Thoracic aorta (tissue), 2 donors: ENCODE measurements around the gene RPAP2. TPM values are rescaled to one million over a fixed set of nuclear protein-coding genes. Genes with fewer than 3 reads are reported as not detected.
A peak's percentile ranks its signal among the peaks of the same experiment; 100 is the strongest.

ENCODE experiments used
- ATAC-seq: fragments of 150-250 bp; one replicate; pipeline ENCODE4 v1.8.0; 2017; ENCODE audit warnings: low read depth; ENCODE audit not compliant: insufficient number of reproducible peaks, low FRiP score
- DNase-seq: peaks from one replicate; pipeline ENCODE4 v3.0.0-alpha.2; 2020; ENCODE audit warnings: low spot score
- H3K27ac ChIP-seq, 2 donors: fragments of 200-600 bp; sonication (generic); 1 replicate in 1 of 2; 2 replicates in 1 of 2; pipeline ENCODE4 v1.5.1; 2016; ENCODE audit warnings: mild to moderate bottlenecking in 2 of 2, moderate library complexity in 2 of 2
- H3K27me3 ChIP-seq: fragments of 200-600 bp; sonication (generic); replicated peaks from 2 replicates; pipeline ENCODE4 v1.6.0; 2016; ENCODE audit warnings: mild to moderate bottlenecking; ENCODE audit not compliant: insufficient read depth
- H3K36me3 ChIP-seq: fragments of 200-600 bp; sonication (generic); one replicate; pipeline ENCODE4 v1.5.1; 2016
- H3K4me1 ChIP-seq, 2 donors: fragments of 200-600 bp; sonication (generic); 1 replicate in 1 of 2; 2 replicates in 1 of 2; pipeline versions ENCODE4 v1.5.1 to v1.6.0; 2016; ENCODE audit warnings: low read depth in 2 of 2, mild to moderate bottlenecking in 1 of 2; ENCODE audit not compliant: control insufficient read depth in 1 of 2
- H3K4me3 ChIP-seq: fragments of 200-600 bp; sonication (generic); 2 replicates; pipeline ENCODE4 v1.5.1; 2016; ENCODE audit warnings: mild to moderate bottlenecking
- H3K9me3 ChIP-seq: fragments of 200-600 bp; sonication (generic); 2 replicates; pipeline ENCODE4 v1.5.1; 2016
- CTCF ChIP-seq: fragments of 200-600 bp; sonication (generic); IDR thresholded peaks from one replicate; pipeline ENCODE4 v1.5.1; 2019; ENCODE audit warnings: antibody characterized with exemption
- total RNA-seq, 2 donors: library from RNA; depleted of rRNA; stranded (reverse); fragments of >200 nt; gene quantifications; one replicate each; pipeline versions ENCODE4 v1.1.0 to v1.2.3, GENCODE V29; 2016

Gene RPAP2
- total RNA-seq, 2 donors from 2014 or later, result 7.0 to 11.2 TPM

- Histone ChIP-seq H3K36me3 (no peaks in the 10 kb centered on the region), H3K9me3 (no peaks in the 10 kb centered on the region), H3K27me3 (no peaks in the 10 kb centered on the region), H3K4me3 (peak overlapping the region; percentile 93), H3K27ac (peak overlapping the region; percentile 61 to 87), H3K4me1 (peaks cover 6 to 21% of the 10 kb centered on the region in 2 donors)
- ATAC-seq (no peak), DNase-seq (no peak)
- TF ChIP-seq CTCF, result no peak
Measured at GRCh38 chr1:92298213-92298572, 666 bp upstream of the RPAP2 start.

GRCh38 chr1:92299477-92300150, 755 bp downstream of the RPAP2 start:
- Histone ChIP-seq H3K4me3 (peak overlapping the region; percentile 93), H3K27ac (peak overlapping the region in 1 of 2 donors; percentile 87), H3K27me3 (no peaks in the 10 kb centered on the region), H3K4me1 (peaks cover 6 to 21% of the 10 kb centered on the region in 2 donors), H3K9me3 (no peaks in the 10 kb centered on the region), H3K36me3 (peaks cover 2% of the 10 kb centered on the region)
- TF ChIP-seq CTCF, result no peak
- DNase-seq, result no peak
- ATAC-seq, result no peak

GRCh38 chr1:92301021-92301420, 2.2 kb downstream of the RPAP2 start:
- no peak for ATAC-seq

DNA sequence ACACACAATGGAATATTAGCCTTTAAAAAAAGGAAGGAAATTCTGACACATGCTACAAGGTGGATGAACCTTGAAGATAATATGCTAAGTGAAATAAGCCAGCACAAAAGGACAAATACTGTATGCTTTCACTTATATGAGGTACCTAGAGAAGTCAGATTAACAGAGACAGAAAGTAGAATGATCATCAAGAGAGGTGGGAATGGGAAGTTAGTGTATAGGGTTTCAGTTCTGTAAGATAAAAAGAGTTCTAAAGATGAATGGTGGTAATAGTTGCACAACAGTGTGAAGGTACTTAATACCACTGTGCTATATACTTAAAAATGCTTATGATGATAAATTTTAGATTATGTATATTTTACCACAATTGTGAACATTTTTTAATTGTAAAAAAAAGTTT, 7.2 kb downstream of the RPAP2 start:
- no peak overlapping the region for H3K4me3 ChIP-seq
- H3K9me3 ChIP-seq, result no peaks in the 10 kb centered on the region
- H3K4me1 ChIP-seq, result no peaks in the 10 kb centered on the region
- no peaks in the 10 kb centered on the region for H3K27me3 ChIP-seq
- no peak for DNase-seq
- H3K36me3 ChIP-seq, result peaks cover 6% of the 10 kb centered on the region
- ATAC-seq, result no peak
- no peak overlapping the region for H3K27ac ChIP-seq
- no peak for TF ChIP-seq CTCF

More at GRCh38 chr1:92301021-92301420, 2.2 kb downstream of the RPAP2 start:
- no peak for TF ChIP-seq CTCF
- H3K4me3 ChIP-seq, result no peak overlapping the region
- H3K4me1 ChIP-seq, result peaks cover 6 to 21% of the 10 kb centered on the region in 2 donors
- H3K36me3 ChIP-seq, result peaks cover 6% of the 10 kb centered on the region
- no peaks in the 10 kb centered on the region for H3K27me3 ChIP-seq
- no peak overlapping the region for H3K27ac ChIP-seq
- H3K9me3 ChIP-seq, result no peaks in the 10 kb centered on the region
- DNase-seq, result no peak

- ATAC-seq (no peak), DNase-seq (no peak)
- Histone ChIP-seq H3K4me3 (no peak overlapping the region), H3K27ac (no peak overlapping the region), H3K9me3 (no peaks in the 10 kb centered on the region), H3K36me3 (peaks cover 6% of the 10 kb centered on the region), H3K4me1 (no peaks in the 10 kb centered on the region), H3K27me3 (no peaks in the 10 kb centered on the region)
- no peak for TF ChIP-seq CTCF
Measured at GRCh38 chr1:92307980-92308379, 9.1 kb downstream of the RPAP2 start.
